Measurements from ENCODE around the gene ORM1.

The ORM1 gene

GRCh38 chr9:114290561-114290986, 32.3 kb upstream of the ORM1 start:
- TF ChIP-seq, protein P1, sequence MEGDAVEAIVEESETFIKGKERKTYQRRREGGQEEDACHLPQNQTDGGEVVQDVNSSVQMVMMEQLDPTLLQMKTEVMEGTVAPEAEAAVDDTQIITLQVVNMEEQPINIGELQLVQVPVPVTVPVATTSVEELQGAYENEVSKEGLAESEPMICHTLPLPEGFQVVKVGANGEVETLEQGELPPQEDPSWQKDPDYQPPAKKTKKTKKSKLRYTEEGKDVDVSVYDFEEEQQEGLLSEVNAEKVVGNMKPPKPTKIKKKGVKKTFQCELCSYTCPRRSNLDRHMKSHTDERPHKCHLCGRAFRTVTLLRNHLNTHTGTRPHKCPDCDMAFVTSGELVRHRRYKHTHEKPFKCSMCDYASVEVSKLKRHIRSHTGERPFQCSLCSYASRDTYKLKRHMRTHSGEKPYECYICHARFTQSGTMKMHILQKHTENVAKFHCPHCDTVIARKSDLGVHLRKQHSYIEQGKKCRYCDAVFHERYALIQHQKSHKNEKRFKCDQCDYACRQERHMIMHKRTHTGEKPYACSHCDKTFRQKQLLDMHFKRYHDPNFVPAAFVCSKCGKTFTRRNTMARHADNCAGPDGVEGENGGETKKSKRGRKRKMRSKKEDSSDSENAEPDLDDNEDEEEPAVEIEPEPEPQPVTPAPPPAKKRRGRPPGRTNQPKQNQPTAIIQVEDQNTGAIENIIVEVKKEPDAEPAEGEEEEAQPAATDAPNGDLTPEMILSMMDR (IDR thresholded peaks at IDR 0.05; ENCODE audit: borderline replicate concordance, control extremely low read depth, extremely low read depth, insufficient read depth, missing control alignments) = no peak
- in situ Hi-C loops (cut with MboI; ENCODE audit: low sequenced_read_pairs, unreplicated experiment) = no loop called here
- no peak for DNase-seq (ENCODE audit: low spot score)

DNA sequence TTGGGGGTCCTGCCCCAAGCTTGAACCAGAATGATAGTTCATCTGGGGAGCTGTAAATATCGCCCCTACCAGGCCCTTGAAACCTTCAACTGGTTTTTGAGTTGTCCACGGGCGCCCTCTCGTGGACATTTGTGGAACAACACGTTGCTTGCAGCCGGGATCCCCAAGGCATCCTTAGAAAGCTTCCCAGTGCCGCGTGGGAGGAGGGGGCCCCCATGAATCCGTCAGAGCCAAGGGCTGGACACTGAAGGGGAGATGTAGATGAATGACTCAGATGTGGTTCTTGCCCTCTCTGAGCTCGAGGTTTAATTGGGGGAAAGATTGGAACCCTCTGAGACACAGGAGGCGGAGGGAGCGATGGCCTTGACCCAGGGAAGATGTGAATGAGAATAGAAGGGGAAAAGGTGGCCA, 31.8 kb upstream of the ORM1 start:
- DNase-seq (ENCODE audit: low spot score) = peak; percentile 80
- in situ Hi-C loops (cut with MboI; ENCODE audit: low sequenced_read_pairs, unreplicated experiment) = no loop called here
- TF ChIP-seq, protein P1 (IDR thresholded peaks at IDR 0.05; ENCODE audit: borderline replicate concordance, control extremely low read depth, extremely low read depth, insufficient read depth, missing control alignments) = peak; percentile 90

DNA sequence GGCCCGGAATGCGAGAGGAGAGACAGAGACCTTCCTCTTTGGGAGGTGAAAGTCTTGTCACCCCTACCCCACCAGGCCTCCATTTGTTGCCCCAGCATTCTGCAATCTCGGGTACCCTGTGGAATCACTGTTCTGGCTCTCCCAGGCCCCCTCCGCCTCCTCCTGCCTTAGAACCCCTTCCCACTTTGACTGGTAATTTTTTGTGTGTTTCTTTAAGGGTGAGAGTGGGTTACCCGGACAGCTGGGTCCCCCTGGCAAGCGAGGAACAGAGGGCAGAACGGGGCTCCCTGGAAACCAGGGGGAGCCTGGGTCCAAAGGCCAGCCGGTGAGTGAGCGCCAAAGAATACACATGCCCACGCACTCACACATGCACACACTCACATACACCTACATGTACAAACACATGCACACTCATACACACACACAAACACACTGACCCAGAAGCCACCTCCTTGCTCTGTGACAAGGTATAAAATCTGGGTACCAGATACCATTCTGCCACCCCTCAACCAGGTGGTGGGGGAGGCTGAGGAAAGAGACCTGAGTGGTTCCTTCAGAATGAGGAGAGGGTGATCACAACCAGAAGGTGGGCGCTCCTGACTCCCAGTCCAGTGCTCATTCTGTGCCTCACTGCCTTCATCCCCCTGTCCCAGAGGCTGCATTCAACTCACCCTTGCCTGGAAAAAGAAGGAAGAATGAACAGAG, 30.9 kb upstream of the ORM1 start:
- TF ChIP-seq, protein P1 (IDR thresholded peaks at IDR 0.05; ENCODE audit: borderline replicate concordance, control extremely low read depth, extremely low read depth, insufficient read depth, missing control alignments) = no peak
- in situ Hi-C loops (cut with MboI; ENCODE audit: low sequenced_read_pairs, unreplicated experiment) = no loop called here
- no peak for DNase-seq (ENCODE audit: low spot score)

DNA sequence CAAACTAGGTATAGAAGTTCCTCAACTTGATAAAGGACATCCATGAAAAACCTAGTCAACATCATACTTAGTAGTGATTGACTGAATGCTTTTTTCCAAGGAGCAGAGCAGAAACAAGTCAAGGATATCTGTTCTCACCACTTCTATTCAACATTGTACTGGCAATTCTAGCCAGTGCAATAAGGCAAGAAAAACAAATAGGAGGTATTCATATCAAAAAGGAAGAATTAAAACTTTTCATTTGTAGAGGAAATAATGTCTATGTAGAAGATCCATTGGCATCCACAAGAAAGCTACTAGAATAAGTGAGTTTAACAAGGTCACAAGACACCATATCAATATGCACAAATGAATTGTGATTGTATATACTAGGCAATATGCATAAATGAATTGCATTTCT, 28.2 kb upstream of the ORM1 start:
- DNase-seq (ENCODE audit: low spot score) = no peak
- TF ChIP-seq, protein P1 (IDR thresholded peaks at IDR 0.05; ENCODE audit: borderline replicate concordance, control extremely low read depth, extremely low read depth, insufficient read depth, missing control alignments) = no peak
- in situ Hi-C loops (cut with MboI; ENCODE audit: low sequenced_read_pairs, unreplicated experiment) = no loop called here

DNA sequence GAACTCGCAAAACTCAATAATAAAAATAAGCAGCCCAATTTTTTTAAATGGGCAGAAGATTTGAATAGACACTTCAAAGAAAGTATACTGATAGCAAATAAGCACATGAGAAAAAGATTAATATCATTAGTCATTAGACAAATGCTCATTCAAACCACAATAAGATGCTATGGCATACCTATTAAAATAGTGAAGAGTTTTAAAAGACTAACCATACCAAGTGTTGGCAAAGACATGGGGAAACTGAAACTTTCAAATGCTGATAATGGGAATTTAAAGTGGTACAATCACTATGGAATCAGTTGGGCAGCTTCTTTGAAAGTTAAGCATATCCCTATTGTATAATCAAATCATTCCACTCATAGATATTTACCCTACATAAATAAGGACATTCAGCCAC, 26.6 kb upstream of the ORM1 start:
- no peak for DNase-seq (ENCODE audit: low spot score)
- TF ChIP-seq, protein P1 (IDR thresholded peaks at IDR 0.05; ENCODE audit: borderline replicate concordance, control extremely low read depth, extremely low read depth, insufficient read depth, missing control alignments) = no peak
- in situ Hi-C loops (cut with MboI; ENCODE audit: low sequenced_read_pairs, unreplicated experiment) = no loop called here

DNA sequence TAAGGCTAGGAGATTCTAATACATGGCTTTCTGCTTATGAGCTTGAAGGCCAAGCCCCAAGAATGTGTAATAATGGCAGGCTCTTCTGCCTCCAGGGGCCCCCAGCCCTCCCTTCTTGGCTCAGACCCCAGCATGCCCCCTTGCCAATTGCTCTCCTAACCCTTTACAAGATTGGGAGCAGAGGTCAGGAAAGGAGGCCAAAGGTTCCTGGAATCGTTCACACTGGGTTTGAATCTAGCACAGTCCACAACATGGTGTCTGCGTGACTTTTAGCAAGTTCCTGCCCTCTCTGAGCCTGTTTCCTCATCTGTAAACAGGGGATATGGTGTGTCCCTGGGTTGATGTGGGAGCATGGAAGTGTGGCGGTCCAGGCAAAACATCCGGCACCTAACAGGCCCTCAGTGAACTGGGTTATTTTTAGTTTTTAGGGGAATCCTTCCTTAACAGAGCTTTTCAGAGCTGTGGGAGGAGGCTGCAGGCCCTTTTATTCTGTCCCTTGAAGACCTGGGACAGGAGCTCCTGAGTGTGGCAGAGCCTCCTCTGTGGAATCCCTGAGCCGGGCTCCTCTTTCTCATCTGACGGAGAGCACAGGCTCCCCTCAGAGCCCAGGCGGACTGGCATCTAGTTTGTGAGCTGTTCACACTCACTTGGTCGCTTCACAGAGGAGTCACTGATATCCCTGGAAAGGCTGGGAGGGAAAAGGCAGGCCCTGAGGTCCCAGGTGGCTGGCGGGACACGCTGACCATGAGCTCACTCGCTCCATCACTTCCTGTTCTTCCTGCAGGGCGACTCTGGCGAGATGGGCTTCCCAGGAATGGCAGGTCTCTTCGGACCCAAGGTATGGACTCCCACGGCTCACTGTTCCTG, 23.4 kb upstream of the ORM1 start:
- in situ Hi-C loops (cut with MboI; ENCODE audit: low sequenced_read_pairs, unreplicated experiment) = no loop called here
- TF ChIP-seq, protein P1 (IDR thresholded peaks at IDR 0.05; ENCODE audit: borderline replicate concordance, control extremely low read depth, extremely low read depth, insufficient read depth, missing control alignments) = no peak
- DNase-seq (ENCODE audit: low spot score) = no peak
